HG03097 (cell line): ENCODE results near the gene CNTN6.

Experiments used
- ATAC-seq: cut with Tn5 transposase; IDR thresholded peaks from one replicate; pipeline ENCODE4 v1.9.1; 2021; ENCODE audit not compliant: unreplicated experiment, low FRiP score

Gene CNTN6

GRCh38 chr3:1400571-1400970 lies 307.7 kb downstream of the CNTN6 start:
- ATAC-seq = no peak

GRCh38 chr3:1404270-1404962 lies 311.6 kb downstream of the CNTN6 start:
- no peak for ATAC-seq

- no peak for ATAC-seq
Measured at GRCh38 chr3:1406250-1406649, 313.4 kb downstream of the CNTN6 start.

- no peak for ATAC-seq
Measured at GRCh38 chr3:1421577-1421976, 328.8 kb downstream of the CNTN6 start.

GRCh38 chr3:1423566-1424089 lies 330.8 kb downstream of the CNTN6 start:
- no peak for ATAC-seq

- ATAC-seq = no peak
Measured at GRCh38 chr3:1439395-1439794, 346.6 kb downstream of the CNTN6 start.

GRCh38 chr3:1442271-1442670 lies 349.4 kb downstream of the CNTN6 start:
- no peak for ATAC-seq

GRCh38 chr3:1444195-1444594 lies 351.4 kb downstream of the CNTN6 start:
- ATAC-seq = no peak

- no peak for ATAC-seq
Measured at GRCh38 chr3:1446531-1446930, 353.7 kb downstream of the CNTN6 start.

- no peak for ATAC-seq
Measured at GRCh38 chr3:1447452-1447851, 354.6 kb downstream of the CNTN6 start.

GRCh38 chr3:1448443-1448842 lies 355.6 kb downstream of the CNTN6 start:
- ATAC-seq = no peak
